Measurements from ENCODE around the gene TFDP1.

TFDP1 gene, protein sequence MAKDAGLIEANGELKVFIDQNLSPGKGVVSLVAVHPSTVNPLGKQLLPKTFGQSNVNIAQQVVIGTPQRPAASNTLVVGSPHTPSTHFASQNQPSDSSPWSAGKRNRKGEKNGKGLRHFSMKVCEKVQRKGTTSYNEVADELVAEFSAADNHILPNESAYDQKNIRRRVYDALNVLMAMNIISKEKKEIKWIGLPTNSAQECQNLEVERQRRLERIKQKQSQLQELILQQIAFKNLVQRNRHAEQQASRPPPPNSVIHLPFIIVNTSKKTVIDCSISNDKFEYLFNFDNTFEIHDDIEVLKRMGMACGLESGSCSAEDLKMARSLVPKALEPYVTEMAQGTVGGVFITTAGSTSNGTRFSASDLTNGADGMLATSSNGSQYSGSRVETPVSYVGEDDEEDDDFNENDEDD

GRCh38 chr13:113584205-113584869 is at the start of gene TFDP1:
Gene TFDP1, plus strand, starts transcription at chr13:113584753. Its CDS starts 1,085 bp downstream, at chr13:113585838.
- DNase-seq: peak; percentile 90

GRCh38 chr13:113535381-113535781 is 49.2 kb upstream of the TFDP1 start:
- DNase-seq: no peak

DNA sequence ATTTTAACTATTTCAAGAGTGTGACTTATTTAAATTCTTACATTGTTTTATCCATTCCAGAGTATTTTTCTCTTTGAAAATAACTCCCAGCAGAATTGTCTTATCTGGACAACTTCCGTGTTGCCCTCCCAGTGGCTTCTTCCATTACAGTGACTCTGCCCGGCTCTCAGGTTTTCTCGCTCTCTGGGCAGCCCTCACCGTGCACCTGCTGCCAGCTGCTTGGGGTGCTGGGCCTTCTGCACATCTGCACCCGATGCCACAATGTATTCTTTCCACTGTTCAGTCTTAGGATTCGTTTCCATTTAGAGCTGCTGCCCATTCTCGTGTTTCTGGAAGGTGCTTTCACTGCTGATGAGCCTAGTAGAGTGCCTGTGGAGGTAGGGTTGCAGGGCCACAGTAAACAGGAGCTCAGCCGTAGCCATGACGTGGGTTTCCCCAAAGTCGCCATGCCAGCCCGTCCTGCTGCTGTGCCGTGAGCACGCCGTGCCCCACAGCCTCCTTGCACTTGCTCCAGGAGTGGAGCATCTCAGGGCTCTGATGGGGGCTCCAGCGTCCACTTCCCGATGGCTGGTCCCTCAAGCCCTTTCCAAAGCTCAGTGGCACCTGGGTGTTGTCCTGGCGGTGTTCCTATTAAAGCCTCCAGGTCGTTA is 48.0 kb upstream of the TFDP1 start:
- DNase-seq: no peak

GRCh38 chr13:113537205-113537604 is 47.3 kb upstream of the TFDP1 start:
- DNase-seq: no peak

- DNase-seq: no peak
Measured at GRCh38 chr13:113537909-113538688, 46.5 kb upstream of the TFDP1 start.

DNA sequence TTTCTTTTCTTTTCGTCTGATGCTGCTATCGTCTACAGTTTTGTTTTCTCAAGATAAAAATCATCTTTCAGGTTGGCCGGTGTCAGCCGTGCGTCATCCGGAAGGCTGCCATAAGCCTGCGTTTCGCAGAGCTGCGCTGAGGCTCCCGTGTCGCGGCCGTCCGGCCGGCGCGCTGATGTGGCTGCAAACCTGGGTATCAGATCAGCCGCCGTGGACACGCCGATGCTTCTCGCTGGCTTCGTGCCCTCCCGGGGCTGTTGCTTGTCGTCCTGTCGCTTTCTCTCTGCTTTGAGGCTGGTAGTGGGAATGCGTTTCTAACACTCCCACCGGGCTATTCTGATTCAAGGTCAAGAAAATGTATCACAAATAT is 45.9 kb upstream of the TFDP1 start:
- DNase-seq: no peak

- no peak for DNase-seq
Measured at GRCh38 chr13:113539176-113539575, 45.4 kb upstream of the TFDP1 start.

DNA sequence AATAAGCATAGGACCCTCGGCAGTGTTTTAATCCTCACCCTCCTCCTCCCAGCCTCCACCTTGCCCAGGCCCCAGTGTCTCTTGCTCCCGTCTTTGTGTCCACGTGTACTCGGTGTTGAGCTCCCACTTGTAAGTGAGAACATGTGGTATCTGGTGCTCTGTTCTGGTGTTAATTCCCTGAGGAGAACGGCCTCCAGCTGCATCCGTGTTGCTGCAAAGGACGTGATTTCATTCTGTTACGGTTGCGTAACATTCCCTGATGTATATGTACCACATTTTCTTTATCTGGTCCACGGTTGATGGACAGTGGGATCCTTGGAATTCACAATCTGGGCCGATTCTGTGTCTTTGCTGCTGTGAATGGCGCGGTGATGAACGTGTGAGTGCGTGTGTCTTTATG is 44.7 kb upstream of the TFDP1 start:
- no peak for DNase-seq

DNA sequence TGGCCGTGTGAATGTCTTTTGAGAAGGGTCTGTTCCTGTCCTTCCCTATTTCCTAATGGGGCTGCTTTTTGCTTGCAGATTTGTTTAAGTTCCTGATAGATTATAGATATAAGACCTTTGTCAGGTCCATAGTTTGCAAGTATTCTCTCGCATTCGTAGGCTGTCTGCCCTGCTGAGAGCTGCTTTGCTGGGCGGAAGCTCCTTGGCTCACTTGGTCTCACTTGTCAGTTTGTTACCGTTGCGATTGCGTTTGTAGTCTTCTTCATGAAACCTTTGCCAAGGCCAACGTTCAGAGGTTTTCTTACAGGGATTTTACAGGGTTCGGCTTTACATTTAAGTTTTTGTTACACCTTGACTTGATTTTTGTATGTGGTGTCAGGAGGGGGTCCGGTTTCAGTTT is 44.0 kb upstream of the TFDP1 start:
- DNase-seq: no peak

- DNase-seq: no peak
Measured at GRCh38 chr13:113542751-113543424, 41.7 kb upstream of the TFDP1 start.

DNA sequence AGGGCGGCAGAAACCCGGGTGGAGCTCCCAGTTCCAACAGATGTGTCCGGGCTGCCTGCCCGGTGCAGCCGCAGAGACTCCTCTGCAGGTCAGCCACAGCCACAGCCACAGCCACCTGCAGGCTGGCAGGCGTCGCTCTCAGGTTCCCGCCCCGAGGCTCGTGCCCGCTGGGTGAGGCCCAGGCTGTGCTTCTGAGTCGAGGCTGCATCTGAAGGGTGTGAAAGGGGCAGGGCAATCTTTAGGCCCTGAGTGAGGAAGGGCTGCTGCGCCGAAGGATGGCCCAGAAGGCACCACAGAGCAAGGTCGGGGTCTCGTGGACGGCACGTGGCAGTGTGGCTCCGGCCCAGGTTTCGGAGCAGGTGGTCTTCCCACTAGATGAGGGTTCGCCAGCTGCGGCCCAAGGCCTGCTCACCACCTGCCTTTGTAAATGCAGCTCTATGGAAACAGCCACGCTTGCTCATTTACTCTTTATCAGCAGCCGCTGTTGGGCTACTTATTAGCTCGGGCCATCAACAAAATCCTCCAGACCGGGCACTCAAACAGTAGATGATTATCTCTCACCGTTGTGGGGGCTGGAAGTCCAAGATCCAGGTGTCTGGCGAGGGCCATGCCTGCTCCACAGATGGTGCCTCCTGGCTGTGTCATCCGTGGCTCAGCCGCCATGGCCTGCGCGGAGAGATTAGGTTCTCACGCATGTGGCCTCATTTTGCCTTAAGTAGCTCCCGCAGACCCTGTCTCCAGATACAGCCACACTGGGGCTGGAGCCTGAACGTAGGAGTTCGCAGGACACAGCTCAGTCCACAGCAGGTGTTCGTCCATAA is 40.3 kb upstream of the TFDP1 start:
- DNase-seq: no peak

DNA sequence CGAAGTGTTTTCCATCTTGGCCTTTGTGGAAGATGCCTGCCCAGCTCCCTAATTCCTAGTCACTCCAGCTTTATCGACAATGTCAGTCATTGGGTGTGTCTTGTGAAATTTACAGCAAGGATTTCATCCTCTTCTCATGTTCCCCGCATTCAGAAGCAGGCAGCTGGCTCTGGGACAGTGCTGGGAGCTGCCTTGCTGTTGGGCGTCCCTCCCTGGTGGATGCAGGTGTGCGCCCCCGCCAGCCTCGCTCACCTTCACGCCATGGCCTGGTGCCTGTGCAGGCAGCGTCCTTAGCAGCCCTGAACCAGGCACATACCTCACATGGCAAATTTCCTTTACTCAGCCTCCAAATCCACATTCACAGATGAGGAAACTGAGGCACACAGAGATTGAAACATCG is 39.7 kb upstream of the TFDP1 start:
- DNase-seq: no peak

GRCh38 chr13:113545455-113545930 is 39.1 kb upstream of the TFDP1 start:
- DNase-seq: no peak

DNA sequence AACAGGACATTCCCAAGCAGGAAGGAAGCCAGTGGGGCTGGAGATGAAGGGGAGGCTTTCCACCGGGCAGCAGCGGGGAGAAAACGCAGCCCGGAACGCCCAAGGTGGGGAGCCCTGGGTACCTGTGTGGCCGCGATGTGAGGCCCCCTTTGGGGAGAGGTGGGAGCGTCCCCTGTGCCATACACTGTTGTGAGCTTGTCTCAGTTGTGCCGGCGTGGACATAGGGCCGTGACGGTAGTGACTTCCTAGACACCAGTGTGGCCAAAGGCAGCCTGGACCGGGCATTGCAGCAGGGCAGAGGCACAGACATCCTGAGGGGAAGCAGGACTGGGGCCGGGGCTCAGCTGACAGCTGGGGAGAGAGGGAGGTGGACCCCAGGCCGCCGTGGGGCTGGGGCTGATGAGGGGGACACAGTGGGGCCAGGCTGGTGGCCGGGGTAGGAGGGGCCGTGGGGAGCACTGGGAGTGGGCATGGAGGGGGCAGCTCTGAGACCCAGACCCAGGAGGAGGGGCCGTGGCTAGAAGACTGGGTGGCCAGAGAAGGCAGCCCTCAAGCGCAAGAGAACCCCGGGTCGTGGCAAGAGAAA is 38.5 kb upstream of the TFDP1 start:
- DNase-seq: no peak

- DNase-seq: peak; percentile 26
Measured at GRCh38 chr13:113546571-113547237, 37.8 kb upstream of the TFDP1 start.

- DNase-seq: peak; percentile 30
Measured at GRCh38 chr13:113547238-113547971, 37.1 kb upstream of the TFDP1 start.

- DNase-seq: peak; percentile 24
Measured at GRCh38 chr13:113548171-113548641, 36.3 kb upstream of the TFDP1 start.

DNA sequence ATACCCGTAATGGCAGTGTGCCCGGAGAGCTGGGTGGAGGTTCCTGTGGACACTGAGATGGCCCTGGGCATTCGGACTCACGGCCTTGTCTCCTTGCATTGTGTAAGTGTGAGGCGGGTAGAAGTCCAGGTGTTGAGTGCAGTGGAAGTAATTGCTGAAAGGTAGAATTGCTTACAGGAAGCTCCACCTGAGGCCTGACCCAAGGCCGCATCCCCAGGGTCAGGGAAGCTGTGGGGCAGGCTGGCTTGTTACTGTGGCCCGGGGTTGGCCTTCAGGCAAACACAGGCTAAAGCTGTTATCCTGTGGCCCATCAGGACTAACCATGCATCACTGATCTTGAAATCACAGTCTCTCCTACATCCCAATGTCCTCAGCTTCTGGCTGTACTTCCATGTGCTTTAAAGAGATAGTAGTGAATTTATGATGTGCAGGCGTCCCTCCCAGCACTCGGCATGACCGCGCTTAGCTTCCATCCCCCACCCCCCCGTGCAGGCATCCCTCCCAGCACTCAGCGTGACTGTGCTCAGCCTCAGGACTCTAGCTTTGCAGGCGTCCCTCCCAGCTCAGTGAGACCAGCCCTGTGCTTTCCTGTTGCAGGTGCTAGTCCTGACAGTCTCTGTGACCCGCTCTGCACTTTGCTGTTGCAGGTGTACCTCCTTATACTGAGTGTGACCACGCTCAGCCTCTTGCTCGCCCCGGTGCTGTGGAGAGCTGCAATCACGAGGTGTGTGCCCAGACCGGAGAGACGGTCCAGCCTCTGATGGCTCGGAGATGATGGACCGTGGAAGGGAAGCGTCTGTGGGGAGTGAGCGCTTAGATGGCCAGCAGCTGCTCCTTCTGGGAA is 35.6 kb upstream of the TFDP1 start:
- DNase-seq: no peak

DNA sequence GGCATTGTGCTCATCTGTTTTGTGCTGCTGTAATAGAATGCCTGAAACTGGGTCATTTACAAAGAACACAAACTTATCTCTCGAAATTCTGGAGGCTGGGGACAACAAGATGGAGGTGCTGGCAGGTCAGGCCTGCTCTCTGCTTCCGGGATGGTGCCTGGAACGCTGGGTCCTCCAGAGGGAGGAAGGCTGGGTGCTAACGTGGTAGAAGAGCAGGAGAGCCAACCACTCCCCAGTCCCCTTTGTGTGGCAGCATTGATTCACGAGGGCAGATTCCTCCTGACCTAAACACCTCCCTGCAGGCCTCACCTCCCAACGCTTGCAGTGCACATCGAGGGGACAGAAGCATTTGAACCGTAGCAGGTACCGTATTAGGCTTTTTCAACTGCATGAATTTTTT is 34.1 kb upstream of the TFDP1 start:
- peak; percentile 7 for DNase-seq
